Measurements from ENCODE around the gene RHBDD1. TPM values are rescaled to one million over a fixed set of nuclear protein-coding genes. Genes with fewer than 3 reads are reported as not detected.

RHBDD1 gene
- total and polyA plus RNA-seq, 2 donors (not counting 1 experiment from before 2014, with no cell fraction given): 21.2 to 128 TPM

DNA sequence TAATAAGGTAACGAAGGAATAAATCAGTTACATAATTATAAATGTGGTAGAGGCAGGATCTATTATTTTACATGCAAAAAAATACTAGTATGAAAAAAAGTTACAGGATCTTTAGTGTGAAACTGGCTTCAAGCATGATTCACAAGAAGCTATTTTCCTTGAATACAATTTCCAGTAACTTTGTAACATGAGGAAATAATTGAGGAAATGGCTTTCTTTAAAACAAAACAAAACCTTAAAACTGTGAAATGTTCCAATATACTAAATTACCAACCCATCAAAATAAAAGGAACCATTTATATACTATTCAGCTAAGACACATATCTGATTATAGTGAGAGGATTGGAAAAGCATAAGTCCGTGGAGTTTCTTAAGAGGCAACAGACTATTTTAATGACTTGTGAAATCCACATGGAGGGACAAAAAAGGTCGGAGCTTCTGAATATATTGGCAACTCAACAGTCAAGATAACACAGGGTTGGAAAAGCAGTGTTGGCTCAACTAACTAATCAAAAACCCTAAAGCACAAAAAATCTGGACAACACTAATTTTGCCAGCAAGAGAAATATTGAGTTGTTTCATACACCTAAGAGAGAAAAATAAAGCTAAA is 46.9 kb upstream of the RHBDD1 start:
- Histone ChIP-seq H3K4me1 (ENCODE audit: control insufficient read depth in 2 of 2, insufficient read depth in 2 of 2, low read length in 2 of 2) (peaks cover 12 to 18% of the 10 kb centered on the region in 2 donors), H2AFZ (ENCODE audit: insufficient read depth, low read depth, low read length, poor library complexity, severe bottlenecking) (no peak overlapping the region), H3K4me3 (ENCODE audit: control extremely low read depth in 1 of 5, extremely low read depth in 1 of 5, insufficient read depth in 1 of 5, low read depth in 2 of 5, low read length in 4 of 5) (no peak overlapping the region), H3K79me2 (ENCODE audit: control insufficient read depth, insufficient read depth, low read length) (no peaks in the 10 kb centered on the region), H4K20me1 (ENCODE audit: control insufficient read depth, insufficient read depth, low read length, poor library complexity, severe bottlenecking) (no peaks in the 10 kb centered on the region), H3K27me3 (replicated peaks in 1 of 4; ENCODE audit: control extremely low read depth in 1 of 4, control insufficient read depth in 3 of 4, insufficient read depth in 4 of 4, low read length in 3 of 4) (no peaks in the 10 kb centered on the region), H3K36me3 (replicated peaks in 1 of 2; ENCODE audit: control extremely low read depth in 1 of 2, control insufficient read depth in 1 of 2, extremely low read depth in 1 of 2, insufficient read depth in 2 of 2, low read length in 1 of 2) (no peaks in the 10 kb centered on the region), H3K4me2 (replicated peaks; ENCODE audit: low read depth, low read length, poor library complexity, severe bottlenecking) (no peak overlapping the region), H3K9ac (ENCODE audit: low read length) (no peak overlapping the region), H3K27ac (ENCODE audit: low read length in 2 of 2) (no peak overlapping the region), H3K9me3 (ENCODE audit: control extremely low read depth in 1 of 3, control insufficient read depth in 2 of 3, insufficient read depth in 1 of 3, low read length in 2 of 3) (peaks cover 0 to 1% (median 0%) of the 10 kb centered on the region in 3 donors)
- no peak for TF ChIP-seq CTCF (IDR thresholded peaks at IDR 0.05)
- TF ChIP-seq EZH2 (IDR thresholded peaks at IDR 0.05; ENCODE audit: borderline replicate concordance, insufficient read depth, low read depth, low read length, poor library complexity, severe bottlenecking): no peak
- Mint-ChIP-seq H3K27me3 (no peaks in the 10 kb centered on the region), H3K9me3 (ENCODE audit: insufficient read depth) (no peaks in the 10 kb centered on the region), H3K27ac (no peak overlapping the region), H3K4me3 (no peak overlapping the region), H3K4me1 (peaks cover 22% of the 10 kb centered on the region)
- CTCF ChIA-PET: interaction anchor here (1.8 to 4.8 kb wide), 4 partner anchors 10 to 196 kb away, joined by 4 to 25 read pairs (median 10); partner anchors contain the start of gene IRS1
- ATAC-seq (ENCODE audit: low read depth): no peak
- no CpG with 5 or more reads among the region's 3 CpGs for WGBS (ENCODE audit: insufficient coverage)
- POLR2A ChIA-PET: no interaction called here
- no peak for DNase-seq
- intact Hi-C loops (cut with micrococcal nuclease): no loop called here

DNA sequence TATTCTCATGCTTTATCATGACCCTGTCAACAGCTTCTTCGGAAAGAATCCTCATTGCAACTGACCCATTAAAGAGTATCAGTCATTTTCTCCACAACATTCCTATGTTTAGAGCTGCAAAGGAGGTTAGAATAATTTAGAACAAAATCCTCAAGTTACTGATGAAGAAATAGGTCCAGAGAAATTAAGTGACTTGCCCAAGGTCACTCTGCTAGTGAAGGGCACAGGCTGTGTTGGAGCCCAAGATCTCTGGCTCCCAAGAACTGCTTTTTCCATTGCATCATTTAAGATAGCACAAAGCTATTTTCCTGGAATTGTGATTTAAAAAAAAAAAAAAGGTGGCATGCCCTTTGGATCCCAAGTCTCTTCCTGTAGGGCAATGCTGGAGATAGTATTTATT is 45.8 kb upstream of the RHBDD1 start:
- no peaks in the 10 kb centered on the region for H3K9me3 Mint-ChIP-seq (ENCODE audit: insufficient read depth)
- H3K4me1 Mint-ChIP-seq: peaks cover 31% of the 10 kb centered on the region
- peak overlapping the region; percentile 97 for H3K4me3 Mint-ChIP-seq
- intact Hi-C loops (cut with micrococcal nuclease): loop anchor here (5.0 to 10.0 kb wide), 4 partner anchors 465 to 1855 kb away; partner anchors contain the start of genes DOCK10 and MFF
- Histone ChIP-seq H3K4me1 (ENCODE audit: control insufficient read depth in 2 of 2, insufficient read depth in 2 of 2, low read length in 2 of 2) (peaks cover 12 to 18% of the 10 kb centered on the region in 2 donors), H3K4me3 (ENCODE audit: control extremely low read depth in 1 of 5, extremely low read depth in 1 of 5, insufficient read depth in 1 of 5, low read depth in 2 of 5, low read length in 4 of 5) (no peak overlapping the region), H3K27me3 (replicated peaks in 1 of 4; ENCODE audit: control extremely low read depth in 1 of 4, control insufficient read depth in 3 of 4, insufficient read depth in 4 of 4, low read length in 3 of 4) (no peaks in the 10 kb centered on the region), H3K27ac (ENCODE audit: low read length in 2 of 2) (no peak overlapping the region), H3K9me3 (ENCODE audit: control extremely low read depth in 1 of 3, control insufficient read depth in 2 of 3, insufficient read depth in 1 of 3, low read length in 2 of 3) (peaks cover 0 to 1% (median 0%) of the 10 kb centered on the region in 3 donors), H2AFZ (ENCODE audit: insufficient read depth, low read depth, low read length, poor library complexity, severe bottlenecking) (no peak overlapping the region), H3K79me2 (ENCODE audit: control insufficient read depth, insufficient read depth, low read length) (no peaks in the 10 kb centered on the region), H3K9ac (ENCODE audit: low read length) (no peak overlapping the region), H3K4me2 (replicated peaks; ENCODE audit: low read depth, low read length, poor library complexity, severe bottlenecking) (no peak overlapping the region), H3K36me3 (replicated peaks in 1 of 2; ENCODE audit: control extremely low read depth in 1 of 2, control insufficient read depth in 1 of 2, extremely low read depth in 1 of 2, insufficient read depth in 2 of 2, low read length in 1 of 2) (no peaks in the 10 kb centered on the region), H4K20me1 (ENCODE audit: control insufficient read depth, insufficient read depth, low read length, poor library complexity, severe bottlenecking) (no peaks in the 10 kb centered on the region)
- no peak for ATAC-seq (ENCODE audit: low read depth)
- POLR2A ChIA-PET: interaction anchor here (0.7 kb wide), 1 partner anchor 17 kb away, joined by 3 read pairs; no protein-coding TSS in a partner anchor
- TF ChIP-seq EZH2 (IDR thresholded peaks at IDR 0.05; ENCODE audit: borderline replicate concordance, insufficient read depth, low read depth, low read length, poor library complexity, severe bottlenecking) (no peak), CTCF (IDR thresholded peaks at IDR 0.05) (no peak)
- CTCF ChIA-PET: interaction anchor here (0.7 to 4.8 kb wide), 5 partner anchors 9 to 327 kb away, joined by 3 to 25 read pairs (median 6); partner anchors contain the start of gene IRS1
- no peak overlapping the region for H3K27ac Mint-ChIP-seq
- WGBS (ENCODE audit: insufficient coverage): no CpG with 5 or more reads among the region's 1 CpG
- no peak for DNase-seq
- no peaks in the 10 kb centered on the region for H3K27me3 Mint-ChIP-seq
